Stimulated activated CD8-positive, alpha-beta memory T cell treated with anti-CD3 and anti-CD28 coated beads, Interleukin-7, amount 100 ng/mL, for 1 hour (primary cell): ENCODE data around the gene DCDC1.

ENCODE experiments used
- DNase-seq, 2 donors: peaks; one replicate each; pipeline ENCODE4 v3.0.0-alpha.2; 2020; ENCODE audit warnings: low read depth in 2 of 2

DCDC1 gene

DNA sequence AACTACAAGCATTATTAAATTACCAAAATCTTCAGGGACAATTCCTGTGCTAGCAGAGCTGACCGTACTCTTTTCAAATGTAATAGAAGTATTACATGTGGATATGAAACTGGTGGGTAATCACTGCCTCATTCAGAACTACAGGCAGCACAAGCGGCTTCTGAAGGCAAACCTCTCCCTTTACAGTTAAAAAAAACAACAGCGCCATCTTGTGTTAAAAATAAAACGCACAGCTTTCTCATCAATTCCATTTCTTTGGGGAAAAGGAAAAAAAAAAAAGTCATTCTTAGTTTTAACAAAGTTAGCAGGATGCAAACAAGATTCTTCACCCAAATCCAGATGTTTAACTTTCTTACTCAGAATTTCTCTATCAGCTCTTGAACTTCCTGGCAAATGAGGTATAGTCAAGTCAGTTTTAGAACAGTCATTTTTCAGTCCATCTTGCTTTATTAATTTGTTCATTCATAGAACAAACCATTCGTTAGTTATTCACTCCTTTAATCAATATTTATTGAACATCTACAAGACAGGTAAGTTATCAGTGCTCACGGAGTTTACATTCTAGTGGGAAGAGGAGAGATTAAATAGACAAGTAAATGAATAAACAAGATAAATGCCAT is 451.6 kb downstream of the DCDC1 start:
- no peak for DNase-seq

DNA sequence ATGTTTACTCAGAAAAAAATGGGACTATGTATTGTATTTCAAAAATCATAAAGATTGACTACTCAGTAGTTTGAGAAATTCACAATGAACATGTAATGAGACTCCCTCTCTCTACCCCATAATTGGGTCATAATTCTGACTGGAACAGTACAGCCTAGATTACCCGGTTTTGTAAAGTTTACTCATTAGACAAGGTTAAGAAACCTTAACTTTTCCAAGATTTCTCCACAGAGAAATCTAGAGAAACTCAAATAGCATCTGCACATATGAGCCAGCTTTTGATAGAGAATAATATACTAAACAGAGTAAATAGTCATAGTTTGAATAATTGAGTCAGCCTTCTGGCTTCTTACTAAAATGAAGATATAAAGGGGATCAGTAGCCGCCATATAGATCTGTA is 452.3 kb downstream of the DCDC1 start:
- no peak for DNase-seq

DNA sequence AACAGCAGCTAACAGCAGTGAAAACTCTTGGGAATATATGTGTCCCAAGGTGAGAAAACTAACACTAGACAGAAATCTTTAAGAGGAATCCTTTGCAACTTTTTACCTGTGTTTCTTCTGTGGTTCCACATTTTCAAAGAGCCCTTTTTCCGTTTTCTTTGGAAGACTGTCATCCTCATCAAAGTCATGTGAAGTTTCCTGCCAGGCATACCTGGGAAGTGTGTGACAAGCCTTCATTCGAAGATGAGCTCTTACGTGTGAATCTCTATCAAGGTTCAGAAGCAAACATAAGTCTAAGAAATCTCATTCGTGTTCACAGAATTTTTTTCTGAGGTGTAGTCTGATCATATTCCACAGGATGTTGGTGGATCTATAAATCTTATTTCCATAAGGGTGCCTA is 452.8 kb downstream of the DCDC1 start:
- DNase-seq, result no peak

DNA sequence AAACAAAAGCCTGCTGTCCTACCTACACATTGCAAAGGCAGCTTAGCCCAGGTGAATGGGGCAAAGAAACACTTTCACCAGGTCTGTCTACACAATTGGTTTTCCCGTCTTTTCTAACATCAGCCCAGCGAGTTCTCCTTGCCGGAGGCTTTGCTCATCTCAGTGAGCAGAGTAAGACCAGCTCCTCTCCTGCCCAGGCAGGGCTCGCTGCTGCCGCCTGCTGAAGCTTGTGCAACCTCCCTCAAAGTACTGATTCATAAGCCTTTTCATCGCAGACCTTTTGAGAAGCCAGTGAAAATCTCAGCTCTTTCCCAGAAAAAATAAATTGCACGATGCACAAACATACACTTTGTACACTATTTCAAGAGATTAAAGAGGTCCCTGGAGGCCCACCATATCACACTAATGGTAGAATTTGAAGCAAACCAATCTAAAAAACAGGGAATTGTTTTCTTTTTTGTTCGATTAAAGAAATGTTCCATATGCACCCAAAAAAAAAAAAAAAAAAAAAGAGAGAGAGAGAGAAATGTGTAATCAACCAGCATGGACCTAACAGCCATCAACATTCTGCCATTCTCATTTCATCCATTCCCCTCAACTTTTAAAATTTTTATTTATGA is 455.3 kb downstream of the DCDC1 start:
- DNase-seq, result no peak

DNA sequence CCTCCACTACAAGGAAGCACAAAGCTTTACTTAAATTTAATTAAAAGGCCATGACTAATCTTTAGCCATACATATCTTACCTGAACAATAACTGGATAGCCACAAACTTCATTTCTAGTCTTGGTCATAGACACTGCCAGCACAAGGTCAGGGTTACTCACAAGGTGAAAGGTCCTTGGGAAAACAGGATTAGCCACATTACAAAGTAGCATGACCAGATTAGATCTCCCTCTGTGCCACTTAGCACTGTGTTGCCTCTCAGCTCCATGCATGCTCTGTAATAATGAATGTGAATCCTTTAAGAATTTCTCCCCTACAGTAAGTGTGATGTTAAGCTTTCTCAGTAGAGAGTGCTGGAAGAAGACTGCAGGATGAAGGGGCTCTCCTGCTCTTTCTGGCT is 458.3 kb downstream of the DCDC1 start:
- no peak for DNase-seq

DNA sequence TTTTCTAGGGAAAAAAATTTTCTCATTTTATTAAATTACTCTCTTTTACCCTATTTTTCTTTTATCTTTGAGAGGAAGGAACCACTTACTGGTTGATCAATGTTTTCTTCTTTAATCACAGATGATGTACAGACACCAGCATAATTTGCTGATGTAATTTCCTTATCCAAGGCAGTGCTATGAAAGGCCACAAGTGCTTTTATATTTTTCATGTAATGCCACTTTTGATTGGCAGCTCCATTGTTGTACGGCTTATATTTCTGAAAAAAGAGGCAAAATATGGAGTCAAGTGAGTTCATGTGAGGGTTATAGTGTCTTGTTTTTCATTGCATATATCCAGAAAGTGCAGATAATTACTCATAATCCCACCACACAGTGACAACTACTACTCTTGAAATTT is 460.7 kb downstream of the DCDC1 start:
- no peak for DNase-seq

DNA sequence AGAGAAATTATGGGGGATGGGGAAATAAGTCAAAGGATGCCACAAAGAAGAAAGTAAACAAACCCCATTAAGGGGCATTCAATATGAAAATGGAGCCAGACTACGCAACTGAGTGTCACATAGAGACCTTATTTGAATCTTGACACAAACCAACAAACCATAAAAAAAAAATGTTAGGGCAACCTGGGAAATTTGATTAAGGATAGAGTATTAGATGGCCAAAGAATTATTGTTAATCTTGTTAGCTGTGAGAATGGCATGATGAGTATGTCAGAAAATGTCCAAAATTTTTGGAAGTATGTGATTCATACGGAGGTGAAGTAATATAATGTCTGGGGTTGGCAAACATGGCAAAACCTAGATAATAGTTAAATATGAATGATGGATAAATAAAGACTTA is 461.3 kb downstream of the DCDC1 start:
- DNase-seq, result no peak

DNA sequence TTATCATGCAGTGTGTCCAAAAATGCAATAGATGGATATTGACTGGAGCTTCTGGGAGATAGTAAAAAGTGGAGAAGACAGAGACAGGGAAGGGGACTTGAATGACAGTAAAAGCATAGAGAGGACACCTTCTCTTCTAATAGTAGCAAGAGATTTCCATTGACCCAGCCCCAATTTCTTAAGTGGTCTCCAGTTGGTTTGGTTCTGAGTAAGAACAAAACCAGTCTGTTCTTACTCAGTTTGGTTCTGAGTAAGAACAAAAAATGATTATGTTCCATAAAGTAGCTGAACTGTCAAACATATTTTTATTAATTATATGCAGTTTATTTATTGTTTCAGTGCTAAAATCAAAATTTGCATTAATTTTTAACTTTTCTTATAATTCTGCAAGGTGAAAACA is 466.6 kb downstream of the DCDC1 start:
- DNase-seq, result no peak

DNA sequence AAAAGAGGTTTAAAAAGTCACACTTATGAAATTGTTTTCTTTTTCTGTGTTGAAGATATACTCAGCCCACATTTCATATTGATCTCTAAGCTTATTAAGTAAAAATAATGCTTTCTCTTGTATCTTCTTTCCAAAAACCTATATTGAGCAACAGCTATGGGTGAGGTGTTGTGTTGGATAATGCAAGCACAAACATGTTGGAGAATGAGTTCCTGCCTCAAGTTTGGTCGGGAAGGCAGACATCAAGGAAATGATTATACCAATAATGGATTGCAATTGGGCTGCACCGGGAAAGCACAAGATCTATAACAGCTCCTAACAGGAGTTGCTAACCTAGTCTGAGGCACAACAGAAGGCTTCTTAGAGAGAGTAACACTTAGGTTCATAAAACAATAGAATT is 474.5 kb downstream of the DCDC1 start:
- DNase-seq, result no peak

DNA sequence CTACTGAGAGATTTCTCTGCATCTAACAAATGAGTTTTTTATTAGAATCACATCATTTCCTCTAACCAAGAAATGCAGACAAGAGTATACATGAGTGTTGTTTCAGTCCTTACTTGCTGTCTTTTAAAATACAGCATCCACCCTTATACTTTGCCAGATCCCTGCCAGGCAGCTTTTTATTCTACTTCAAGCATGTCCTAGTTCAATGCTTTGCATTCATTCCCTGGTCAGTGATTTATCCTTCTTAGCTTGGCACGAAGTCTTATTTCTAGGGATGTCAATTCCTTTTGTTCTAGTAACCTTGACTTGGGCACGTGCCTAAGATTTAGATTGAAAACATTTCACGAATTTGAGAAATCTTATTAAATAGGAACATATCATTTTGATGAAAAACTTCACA is 476.2 kb downstream of the DCDC1 start:
- DNase-seq, result no peak

DNA sequence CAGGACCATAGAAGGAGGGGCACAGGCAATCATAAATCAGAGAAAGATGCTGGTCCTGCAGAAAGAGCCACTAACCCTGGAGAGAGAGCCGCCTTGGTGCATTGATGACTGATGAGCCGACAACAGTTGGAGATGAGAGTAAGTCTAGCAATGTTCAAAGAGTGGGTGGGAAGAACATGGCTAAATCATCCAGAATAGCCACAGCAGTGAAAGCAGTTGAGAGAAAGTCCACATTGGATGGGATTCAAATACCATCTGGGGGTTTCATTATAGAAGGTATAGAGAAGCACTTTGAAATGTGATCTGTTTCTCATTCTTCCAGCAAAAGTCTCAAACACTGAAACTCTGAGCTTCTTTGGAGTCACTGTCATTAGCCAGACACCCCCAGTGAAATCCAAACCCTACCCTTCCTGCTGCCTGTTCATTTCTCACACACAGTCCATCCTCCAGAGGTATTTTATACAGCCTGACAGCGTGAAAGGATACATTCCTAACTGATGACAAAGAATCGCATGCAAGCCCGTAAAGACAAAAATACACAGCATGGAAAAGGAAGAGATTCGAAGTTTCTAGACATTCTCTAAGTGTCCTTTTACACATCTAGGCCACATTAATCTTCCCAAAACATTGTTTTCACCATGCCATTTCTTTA is 480.3 kb downstream of the DCDC1 start:
- no peak for DNase-seq

DNA sequence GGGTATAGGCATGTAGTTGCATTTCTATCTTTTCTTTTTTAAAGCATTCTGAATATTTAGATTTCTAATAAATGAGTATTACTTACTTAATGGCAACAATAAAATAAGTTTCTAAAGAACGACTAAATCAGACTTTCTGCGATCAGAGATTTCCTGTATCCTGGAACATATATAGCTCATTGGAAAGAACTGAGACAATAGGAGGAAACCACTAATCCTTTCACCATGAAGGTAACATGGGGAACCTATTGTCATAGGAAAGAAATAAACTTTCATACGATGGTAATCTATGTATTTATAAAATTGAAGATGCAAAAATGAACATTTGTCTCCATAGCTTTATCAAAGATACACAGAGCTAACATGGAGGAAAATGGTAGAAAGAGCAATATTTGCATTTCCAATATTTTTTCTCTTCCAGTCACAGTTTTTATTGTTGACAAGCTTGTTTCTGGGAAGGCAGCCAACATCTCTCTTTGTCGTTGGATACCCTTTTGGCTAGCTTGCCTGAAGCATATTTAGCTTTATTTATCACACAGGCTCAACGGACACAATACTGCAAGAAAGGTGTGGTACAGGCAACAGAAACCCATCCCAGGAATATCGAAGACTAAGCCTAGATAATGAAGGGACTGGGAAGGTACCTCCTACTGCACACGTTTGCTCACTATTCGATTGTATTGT is 490.1 kb downstream of the DCDC1 start:
- DNase-seq, result no peak

DNA sequence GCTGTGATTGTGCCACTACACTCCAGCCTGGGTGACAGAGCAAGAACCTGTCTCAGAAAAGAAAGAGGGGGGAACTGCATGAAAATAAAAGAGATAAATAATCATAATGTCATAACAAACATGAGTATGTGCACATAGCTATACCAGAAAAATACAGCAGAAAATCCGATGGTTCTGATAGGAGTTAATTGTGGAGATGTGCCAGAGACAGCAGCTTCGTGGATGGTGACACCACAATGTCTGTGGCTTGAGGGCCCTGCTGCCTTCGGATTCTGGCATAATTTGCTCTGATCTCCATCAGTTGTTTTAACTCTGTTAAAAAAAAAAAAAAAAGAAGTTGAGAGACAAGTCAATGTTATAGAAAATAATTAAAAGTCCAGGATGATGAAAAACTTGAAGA is 491.1 kb downstream of the DCDC1 start:
- no peak for DNase-seq

DNA sequence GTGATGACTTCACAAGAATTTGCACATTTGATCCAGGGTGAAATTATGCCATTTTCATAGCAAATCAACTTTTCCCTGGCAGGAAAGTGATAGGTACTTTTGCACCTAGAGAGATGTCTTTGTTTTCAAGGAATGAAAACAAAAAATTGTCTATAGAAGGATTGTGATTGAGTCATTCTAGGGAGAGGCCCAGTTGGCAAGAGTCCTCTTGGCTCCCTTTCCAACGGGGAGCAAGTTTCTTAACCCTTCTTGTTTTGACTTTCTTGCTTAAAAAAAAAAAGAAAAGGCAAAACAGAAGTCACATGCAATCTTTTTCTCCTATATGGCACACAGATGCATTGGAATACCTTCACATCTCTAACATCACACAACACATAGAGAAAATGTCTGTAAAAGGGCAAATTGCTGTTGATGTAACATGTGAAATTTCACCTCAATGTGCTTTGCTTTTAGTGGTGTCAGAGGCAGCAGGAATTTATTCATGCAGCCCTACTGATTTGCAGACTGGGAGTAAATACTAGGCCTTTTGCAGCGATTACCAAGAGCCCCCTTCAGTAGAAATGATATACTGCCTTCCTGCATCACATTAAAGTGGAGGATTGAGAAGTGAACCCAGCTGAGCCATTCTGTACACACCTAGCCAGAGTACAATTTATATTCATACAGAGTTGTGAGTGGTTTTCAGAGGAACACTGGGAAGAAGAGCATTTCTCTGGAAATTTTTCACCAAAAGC is 492.7 kb downstream of the DCDC1 start:
- no peak for DNase-seq

DNA sequence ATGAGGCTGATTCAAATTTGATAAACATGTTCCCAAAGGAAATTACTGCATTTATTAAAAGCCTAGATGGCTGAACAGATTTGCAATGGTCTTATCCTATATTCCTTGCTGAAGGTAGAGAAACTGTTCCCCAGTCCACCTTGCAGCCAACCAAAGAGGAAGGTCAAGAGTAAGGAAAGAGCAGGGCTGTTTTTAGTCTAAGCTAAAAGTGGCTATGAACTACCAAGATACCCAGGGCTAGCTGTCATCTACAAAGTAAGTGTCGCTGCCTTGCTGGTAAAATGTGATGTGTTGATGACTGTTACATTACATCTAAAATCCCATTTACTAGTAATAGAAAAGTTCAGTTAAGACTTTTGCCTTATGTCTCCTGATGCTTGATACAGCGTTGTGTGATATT is 493.3 kb downstream of the DCDC1 start:
- DNase-seq, result no peak

DNA sequence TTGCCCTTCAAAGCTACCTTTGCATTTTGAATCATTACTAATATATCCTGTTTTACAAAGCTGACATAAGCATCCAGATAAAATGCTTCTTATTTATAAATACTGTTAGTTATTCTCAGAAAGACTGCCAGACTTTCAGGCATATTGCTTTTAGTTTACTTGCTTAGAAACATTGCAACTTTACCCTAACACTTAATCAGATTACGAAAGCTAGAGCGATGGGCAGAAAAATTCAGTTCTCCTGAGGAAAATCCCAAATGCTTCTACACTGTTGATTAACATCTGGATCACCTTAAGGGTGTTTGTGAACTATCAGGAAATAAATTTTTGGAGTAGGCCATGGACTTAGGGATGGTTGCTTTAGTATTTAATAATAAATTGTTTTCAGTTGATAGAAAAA is 493.7 kb downstream of the DCDC1 start:
- no peak for DNase-seq

DNA sequence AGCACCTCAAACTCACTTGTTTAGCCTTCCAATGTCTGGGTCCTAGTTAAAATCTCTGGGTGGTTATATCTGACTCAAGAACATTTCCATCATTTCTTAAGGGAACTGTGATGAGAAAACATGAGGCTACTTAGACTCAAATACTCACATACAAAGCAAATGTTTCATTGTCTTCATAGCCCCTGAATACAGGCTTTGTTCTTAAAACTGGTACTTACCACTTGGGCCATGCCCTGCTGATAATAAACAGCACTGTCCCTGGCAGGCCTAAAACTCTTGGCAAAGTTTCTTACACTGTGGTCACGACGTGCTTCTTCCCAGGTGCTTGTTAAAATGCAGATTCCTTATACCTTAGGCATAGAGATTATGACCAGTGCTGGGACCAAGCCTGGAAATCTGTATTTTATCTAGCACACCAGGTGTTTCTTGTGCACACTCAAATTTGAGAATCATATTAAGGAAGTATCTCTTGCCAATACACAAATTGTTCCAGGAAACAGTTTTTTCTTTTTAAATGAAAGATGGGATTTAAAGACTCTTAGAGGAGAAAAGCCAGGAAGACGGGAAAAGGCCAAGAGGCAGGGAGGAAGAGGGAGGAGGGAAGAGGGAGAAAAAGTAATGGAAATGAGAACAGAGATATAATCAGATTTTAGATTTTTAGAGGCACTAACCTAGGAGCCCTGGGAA is 495.5 kb downstream of the DCDC1 start:
- DNase-seq, result no peak

DNA sequence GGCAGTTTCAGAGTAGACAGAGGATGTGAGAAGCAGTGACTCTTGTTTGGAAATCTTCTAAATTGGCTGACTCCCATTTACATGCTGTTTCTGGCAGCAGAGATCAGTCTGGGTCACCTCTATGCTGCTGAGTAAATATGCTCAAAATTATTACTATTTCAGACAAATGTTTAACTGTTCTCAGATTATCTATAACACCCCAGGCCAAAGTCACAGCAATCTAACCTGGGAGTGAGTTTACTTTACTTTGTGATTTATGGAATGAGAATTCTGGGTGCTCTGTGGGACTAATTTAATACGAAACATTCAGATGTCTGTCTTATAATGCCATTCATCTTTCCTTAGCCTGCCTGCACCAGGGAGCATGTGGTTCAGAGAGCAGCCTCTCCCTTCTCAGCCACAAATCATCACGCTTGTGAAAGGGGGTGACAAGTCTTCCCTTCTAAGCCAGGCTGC is 500.9 kb downstream of the DCDC1 start:
- DNase-seq, result no peak

DNA sequence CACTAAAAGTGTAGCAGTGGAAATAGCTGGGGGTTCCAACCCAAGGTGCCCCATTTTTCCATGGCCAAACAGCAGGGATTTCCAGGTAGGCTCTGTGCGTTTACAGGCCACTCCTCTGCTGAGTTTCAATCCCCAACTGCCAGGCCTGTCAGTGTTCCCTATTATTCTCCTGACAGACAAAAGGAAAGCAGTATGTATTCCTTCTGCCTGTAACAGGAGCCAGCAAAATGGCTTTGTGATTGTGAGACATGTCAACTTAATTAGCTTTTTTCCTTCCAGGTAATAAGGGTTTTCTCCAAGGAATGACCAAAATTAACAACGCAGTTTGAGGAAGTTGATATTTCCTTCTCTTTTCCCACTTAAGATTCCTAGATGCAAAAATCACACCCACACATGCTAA is 506.3 kb downstream of the DCDC1 start:
- DNase-seq, result no peak

DNA sequence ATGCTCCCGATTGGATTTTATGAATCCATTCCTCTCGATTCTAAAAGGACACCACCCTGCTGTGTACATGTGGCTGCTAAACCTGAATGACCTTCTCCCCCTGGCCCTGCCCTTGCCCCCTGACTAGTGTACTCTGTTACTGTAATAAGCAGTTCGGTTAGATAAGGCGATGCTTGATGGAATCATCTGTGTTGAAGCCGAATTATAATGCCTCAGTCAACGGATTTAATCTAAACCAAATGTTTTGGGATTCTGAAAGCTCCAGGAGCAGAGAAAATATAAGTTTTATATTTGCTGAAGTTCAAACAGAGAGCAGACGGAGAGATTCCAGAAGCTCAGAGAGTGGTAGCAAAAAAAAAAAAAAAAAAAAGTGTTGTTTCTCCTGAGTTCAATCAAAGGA is 508.0 kb downstream of the DCDC1 start:
- no peak for DNase-seq

DNA sequence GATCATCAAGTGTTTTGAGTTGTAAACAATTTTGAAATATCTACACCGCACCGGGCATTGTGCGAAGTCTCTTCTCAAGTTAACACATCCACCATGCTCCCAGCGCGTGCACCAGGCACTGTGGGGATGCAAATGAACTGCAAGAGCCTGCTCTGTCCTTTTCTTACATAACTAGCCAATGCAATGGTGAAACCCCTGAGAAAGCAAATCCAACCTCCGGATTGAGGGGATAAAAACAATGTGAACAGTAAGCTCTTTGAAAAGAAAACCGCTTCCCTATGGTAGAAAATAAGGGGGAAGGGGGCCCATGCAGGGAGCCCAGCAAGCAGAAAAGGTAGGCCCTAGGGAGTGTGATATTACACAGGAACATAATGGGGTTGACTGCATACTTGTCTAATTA is 508.5 kb downstream of the DCDC1 start:
- DNase-seq, result no peak

DNA sequence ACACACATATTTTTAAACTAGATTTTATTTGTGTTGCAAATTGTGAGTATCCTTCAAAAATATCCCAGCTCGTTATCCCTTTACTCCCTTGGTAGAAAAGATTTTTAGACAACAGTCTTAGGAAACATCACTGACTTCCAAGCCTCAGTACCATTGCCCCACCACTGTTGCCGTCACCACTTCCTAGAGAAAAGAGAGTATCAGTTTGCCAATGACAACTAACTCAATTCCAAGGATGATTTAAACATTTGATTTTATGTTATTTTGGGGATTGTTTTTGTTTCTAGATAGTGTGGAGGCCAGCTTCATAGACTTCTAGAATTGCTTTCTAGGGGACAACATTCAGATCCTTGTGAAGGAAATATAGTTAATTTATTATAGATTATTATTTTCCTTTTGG is 509.4 kb downstream of the DCDC1 start:
- DNase-seq, result no peak
